Lower lobe of right lung (tissue), 2 donors: ENCODE results near the gene GOLGA8J. TPM values are rescaled to one million over a fixed set of nuclear protein-coding genes. Genes with fewer than 3 reads are reported as not detected.
"Not testable (repeated sequence)": the region's sequence is repeated elsewhere in the genome, so short reads cannot be mapped to it uniquely, and the experiment has no call there.

Experiments used
- ATAC-seq, 2 donors: fragments of 200-7000 bp; cut with Tn5 transposase; one replicate each; pipeline ENCODE4 v1.9.1; 2020 to 2022; ENCODE audit warnings: mild to moderate bottlenecking in 2 of 2, moderate library complexity in 2 of 2
- DNase-seq: peaks from one replicate; pipeline ENCODE4 v3.0.0-alpha.2; 2020
- H3K27ac ChIP-seq: fragments of 200-600 bp; one replicate; pipeline ENCODE4 v1.8.0; 2022
- H3K27me3 ChIP-seq: fragments of 200-600 bp; one replicate; pipeline ENCODE4 v1.8.0; 2022; ENCODE audit warnings: low read depth
- H3K36me3 ChIP-seq: fragments of 200-600 bp; one replicate; pipeline ENCODE4 v1.8.0; 2022; ENCODE audit warnings: mild to moderate bottlenecking
- H3K4me1 ChIP-seq: fragments of 200-600 bp; one replicate; pipeline ENCODE4 v1.8.0; 2022
- H3K4me3 ChIP-seq: fragments of 200-600 bp; one replicate; pipeline ENCODE4 v1.8.0; 2022; ENCODE audit warnings: mild to moderate bottlenecking
- H3K9me3 ChIP-seq: fragments of 200-600 bp; one replicate; pipeline ENCODE4 v1.8.0; 2022
- intact Hi-C: fragments of 100-400 bp; cut with DNase I; formaldehyde crosslinking; loops from one replicate; pipeline ENCODE4 v1.11.0; 2022
- total RNA-seq: library from RNA; stranded (reverse); fragmentation: NEBNext Ultra II Directional; extraction: Animal tissue kit (Norgen Biotek cat#: 25700); gene quantifications from one replicate; pipeline ENCODE4 v1.2.1, GENCODE V29; 2021
- donor health status: DM: no; HTN: yes; CAD: no; lungs with severe emphysema.

The GOLGA8J gene
- total RNA-seq, 1 donor from 2014 or later = 0.59 TPM

- H3K4me3 ChIP-seq, H3K27me3 ChIP-seq, intact Hi-C loops, DNase-seq, ATAC-seq, H3K4me1 ChIP-seq, H3K36me3 ChIP-seq, H3K9me3 ChIP-seq, H3K27ac ChIP-seq: not testable (repeated sequence)
Measured at GRCh38 chr15:30134751-30135150, 52.0 kb downstream of the GOLGA8J start, which contains the start of gene GOLGA8T. Gene GOLGA8T (plus strand): TSS chr15:30135051. CDS start chr15:30135149, 98 bp downstream.

Other genes starting within 250 kb of the GOLGA8J start
- gene GOLGA8T, start 52.1 kb downstream of the GOLGA8J start, total RNA-seq = not detected